Large intestine (tissue), 3 donors: ENCODE data around the gene CMTM3. TPM values are rescaled to one million over a fixed set of nuclear protein-coding genes. Genes with fewer than 3 reads are reported as not detected.

Experiments used
- DNase-seq, 2 donors: peaks; one replicate each; pipeline versions ENCODE4 v3.0.0 to v3.0.0-alpha.2; 2013
- H3K27ac ChIP-seq: one replicate; pipeline ENCODE4 v1.5.1; 2013; ENCODE audit warnings: low read length
- H3K27me3 ChIP-seq: 2 replicates; pipeline ENCODE4 v1.6.1; 2013; ENCODE audit warnings: low read length; ENCODE audit not compliant: control insufficient read depth, insufficient read depth
- H3K36me3 ChIP-seq: 2 replicates; pipeline ENCODE4 v1.6.1; 2013; ENCODE audit warnings: low read length; ENCODE audit not compliant: control insufficient read depth, insufficient read depth
- H3K4me1 ChIP-seq: one replicate; pipeline ENCODE4 v1.6.1; 2013; ENCODE audit warnings: low read length; ENCODE audit not compliant: control insufficient read depth, insufficient read depth
- H3K4me3 ChIP-seq: one replicate; pipeline ENCODE4 v1.5.1; 2013; ENCODE audit warnings: low read length
- H3K9me3 ChIP-seq: one replicate; pipeline ENCODE4 v1.6.1; 2013; ENCODE audit warnings: mild to moderate bottlenecking, low read depth, low read length, moderate library complexity; ENCODE audit not compliant: control insufficient read depth
- WGBS: methylation state at CpG from one replicate; pipeline ENCODE4 v1.1.5; 2013; ENCODE audit warnings: low lambda C conversion rate; ENCODE audit not compliant: insufficient coverage; 5-methylcytosine and 5-hydroxymethylcytosine counted together
- polyA plus RNA-seq: library from polyadenylated mRNA; unstranded; fragments of 120-200 nt; gene quantifications from one replicate; pipeline ENCODE4 v1.2.1, GENCODE V29; 2013

The CMTM3 gene
- polyA plus RNA-seq, 1 donor, result 26.2 TPM

- no peaks in the 10 kb centered on the region for H3K36me3 ChIP-seq
- H3K27ac ChIP-seq, result no peak overlapping the region
- no peaks in the 10 kb centered on the region for H3K9me3 ChIP-seq
- H3K27me3 ChIP-seq, result no peaks in the 10 kb centered on the region
- no peak overlapping the region for H3K4me3 ChIP-seq
- 83% methylated on average over 1 of the region's 7 CpGs for WGBS
- H3K4me1 ChIP-seq, result peaks cover 5% of the 10 kb centered on the region
- DNase-seq, result no peak
These were observed 58.1 kb downstream of the CMTM3 start for GRCh38 chr16:66662445-66663194.

Other genes starting within 250 kb of the CMTM3 start
- gene CDH5, start 238.0 kb upstream of the CMTM3 start, polyA plus RNA-seq, result 20.2 TPM
- 1.5 TPM for gene BEAN1, start 177.4 kb upstream of the CMTM3 start, polyA plus RNA-seq
- 21.2 TPM for gene TK2, start 54.6 kb upstream of the CMTM3 start, polyA plus RNA-seq
- 30.9 TPM for gene CKLF, start 52.1 kb upstream of the CMTM3 start, polyA plus RNA-seq
- gene CMTM1, start 38.3 kb upstream of the CMTM3 start, polyA plus RNA-seq, result 3.4 TPM
- 0.25 TPM for gene CMTM2, start 25.2 kb upstream of the CMTM3 start, polyA plus RNA-seq
- 52.1 TPM for gene CMTM4, start 92.0 kb downstream of the CMTM3 start, polyA plus RNA-seq
- gene DYNC1LI2, start 146.9 kb downstream of the CMTM3 start, polyA plus RNA-seq, result 107 TPM
- 0.09 TPM for gene TERB1, start 196.9 kb downstream of the CMTM3 start, polyA plus RNA-seq
- gene NAE1, start 226.3 kb downstream of the CMTM3 start, polyA plus RNA-seq, result 67.6 TPM
- gene CA7, start 239.7 kb downstream of the CMTM3 start, polyA plus RNA-seq, result 12.1 TPM